Lower leg skin (tissue), 4 donors: ENCODE measurements around the gene HDAC3. TPM values are rescaled to one million over a fixed set of nuclear protein-coding genes. Genes with fewer than 3 reads are reported as not detected.

Experiments used
- DNase-seq, 2 donors: peaks; one replicate each; pipeline ENCODE4 v3.0.0-alpha.2; 2019; ENCODE audit warnings: low spot score in 2 of 2
- H3K4me3 ChIP-seq: fragments of 200-600 bp; sonication (generic); 2 replicates; pipeline ENCODE4 v1.5.1; 2017; ENCODE audit warnings: mild to moderate bottlenecking, low read depth; ENCODE audit not compliant: poor library complexity, severe bottlenecking
- CTCF ChIP-seq, 3 donors: fragments of 450-650 bp; IDR thresholded peaks; one replicate each; pipeline ENCODE4 v1.5.1; 2016; ENCODE audit warnings: antibody characterized with exemption in 3 of 3, mild to moderate bottlenecking in 3 of 3, moderate library complexity in 2 of 3
- POLR2A ChIP-seq, 2 donors: fragments of 450-650 bp; IDR thresholded peaks; one replicate each; pipeline ENCODE4 v1.6.1; 2016 to 2017; ENCODE audit warnings: antibody characterized with exemption in 2 of 2, mild to moderate bottlenecking in 1 of 2, moderate library complexity in 1 of 2
- WGBS, 2 donors: methylation state at CpG; one replicate each; pipeline ENCODE4 v1.1.5; 2018; 5-methylcytosine and 5-hydroxymethylcytosine counted together
- intact Hi-C: fragments of 100-400 bp; cut with DNase I; formaldehyde crosslinking; loops from one replicate; pipeline ENCODE4 v1.15.0; 2023; ENCODE audit warnings: low total_unique reads
- total RNA-seq, 4 donors: library from RNA; depleted of rRNA; stranded (reverse); fragments of >200 nt; gene quantifications; one replicate each; pipeline ENCODE4 v1.1.0, GENCODE V29; 2016

The HDAC3 gene
- total RNA-seq, 4 donors from 2014 or later = 49.4 to 66.4 (median 52.7) TPM

- peak in 1 of 2 donors; percentile 75 for DNase-seq
- intact Hi-C loops = no loop called here
- 88 to 89% methylated on average over 9 of the region's 9 CpGs for WGBS, 2 donors
- no peak overlapping the region for H3K4me3 ChIP-seq
- TF ChIP-seq POLR2A (IDR thresholded peaks at IDR 0.05) = no peak
- TF ChIP-seq CTCF (IDR thresholded peaks at IDR 0.05) = no peak
These were observed 4.0 kb upstream of the HDAC3 start for GRCh38 chr5:141640698-141641097.

- 75 to 100% methylated on average over 3 of the region's 3 CpGs for WGBS, 2 donors
- TF ChIP-seq POLR2A (IDR thresholded peaks at IDR 0.05) = no peak
- TF ChIP-seq CTCF (IDR thresholded peaks at IDR 0.05) = no peak
- intact Hi-C loops = no loop called here
- no peak overlapping the region for H3K4me3 ChIP-seq
- DNase-seq = no peak
These were observed 3.4 kb upstream of the HDAC3 start for GRCh38 chr5:141640051-141640415.

GRCh38 chr5:141639357-141640050, 2.9 kb upstream of the HDAC3 start:
- 86 to 90% methylated on average over 8 to 12 of the region's 12 CpGs for WGBS, 2 donors
- TF ChIP-seq CTCF (IDR thresholded peaks at IDR 0.05) (no peak), POLR2A (IDR thresholded peaks at IDR 0.05) (no peak)
- H3K4me3 ChIP-seq = no peak overlapping the region
- intact Hi-C loops = no loop called here
- DNase-seq = peak in 1 of 2 donors; percentile 82

GRCh38 chr5:141638771-141639170, 2.1 kb upstream of the HDAC3 start:
- H3K4me3 ChIP-seq = no peak overlapping the region
- TF ChIP-seq CTCF (IDR thresholded peaks at IDR 0.05) (no peak), POLR2A (IDR thresholded peaks at IDR 0.05) (no peak)
- 81 to 96% methylated on average over 2 of the region's 2 CpGs for WGBS, 2 donors
- intact Hi-C loops = no loop called here
- peak in 1 of 2 donors; percentile 70 for DNase-seq

GRCh38 chr5:141637767-141638419, 1.2 kb upstream of the HDAC3 start:
- DNase-seq = peak; percentile 37 to 93
- peak overlapping the region; percentile 83 for H3K4me3 ChIP-seq
- WGBS, 2 donors = 8 to 9% methylated on average over 35 to 37 of the region's 40 CpGs
- TF ChIP-seq POLR2A (IDR thresholded peaks at IDR 0.05) (no peak), CTCF (IDR thresholded peaks at IDR 0.05) (no peak)
- intact Hi-C loops = no loop called here
